Tibial artery (tissue), 4 donors: ENCODE measurements around the gene BANF1.

ENCODE experiments used
- DNase-seq, 2 donors: peaks; one replicate each; pipeline ENCODE4 v3.0.0-alpha.2; 2019
- H3K27ac ChIP-seq, 2 donors: fragments of 200-600 bp; sonication (generic) in 1 of 2; 1 replicate in 1 of 2; 2 replicates in 1 of 2; pipeline ENCODE4 v1.5.1; 2018 to 2019; ENCODE audit warnings: mild to moderate bottlenecking in 1 of 2
- H3K27me3 ChIP-seq, 2 donors: fragments of 200-600 bp; sonication (generic) in 1 of 2; one replicate each; pipeline versions ENCODE4 v1.5.1 to v1.6.0; 2016 to 2019
- H3K36me3 ChIP-seq, 3 donors: fragments of 200-600 bp; sonication (generic) in 2 of 3; one replicate each; pipeline ENCODE4 v1.5.1; 2016 to 2019; ENCODE audit warnings: mild to moderate bottlenecking in 2 of 3
- H3K4me1 ChIP-seq, 4 donors: fragments of 200-600 bp; sonication (generic) in 2 of 4; 1 replicate in 3 of 4; 2 replicates in 1 of 4; pipeline ENCODE4 v1.5.1; 2016 to 2019
- H3K4me3 ChIP-seq, 2 donors: fragments of 200-600 bp; sonication (generic) in 1 of 2; 1 replicate in 1 of 2; 2 replicates in 1 of 2; pipeline ENCODE4 v1.5.1; 2018 to 2019; ENCODE audit warnings: mild to moderate bottlenecking in 2 of 2
- H3K9me3 ChIP-seq, 3 donors: fragments of 200-600 bp; sonication (generic) in 1 of 3; one replicate each; pipeline ENCODE4 v1.5.1; 2016 to 2019
- intact Hi-C: fragments of 100-400 bp; cut with DNase I; formaldehyde crosslinking; loops from one replicate; pipeline ENCODE4 v1.15.0; 2023; ENCODE audit warnings: low total_unique reads
- TF ChIP-seq, protein P1 (sequence below), 2 experiments: fragments of 200-600 bp in 1 of 2; fragments of 450-650 bp in 1 of 2; IDR thresholded peaks; one replicate each; pipeline ENCODE4 v1.5.1; 2017 to 2019; ENCODE audit warnings: antibody characterized with exemption in 2 of 2, mild to moderate bottlenecking in 1 of 2, moderate library complexity in 1 of 2

Gene BANF1, protein sequence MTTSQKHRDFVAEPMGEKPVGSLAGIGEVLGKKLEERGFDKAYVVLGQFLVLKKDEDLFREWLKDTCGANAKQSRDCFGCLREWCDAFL

DNA sequence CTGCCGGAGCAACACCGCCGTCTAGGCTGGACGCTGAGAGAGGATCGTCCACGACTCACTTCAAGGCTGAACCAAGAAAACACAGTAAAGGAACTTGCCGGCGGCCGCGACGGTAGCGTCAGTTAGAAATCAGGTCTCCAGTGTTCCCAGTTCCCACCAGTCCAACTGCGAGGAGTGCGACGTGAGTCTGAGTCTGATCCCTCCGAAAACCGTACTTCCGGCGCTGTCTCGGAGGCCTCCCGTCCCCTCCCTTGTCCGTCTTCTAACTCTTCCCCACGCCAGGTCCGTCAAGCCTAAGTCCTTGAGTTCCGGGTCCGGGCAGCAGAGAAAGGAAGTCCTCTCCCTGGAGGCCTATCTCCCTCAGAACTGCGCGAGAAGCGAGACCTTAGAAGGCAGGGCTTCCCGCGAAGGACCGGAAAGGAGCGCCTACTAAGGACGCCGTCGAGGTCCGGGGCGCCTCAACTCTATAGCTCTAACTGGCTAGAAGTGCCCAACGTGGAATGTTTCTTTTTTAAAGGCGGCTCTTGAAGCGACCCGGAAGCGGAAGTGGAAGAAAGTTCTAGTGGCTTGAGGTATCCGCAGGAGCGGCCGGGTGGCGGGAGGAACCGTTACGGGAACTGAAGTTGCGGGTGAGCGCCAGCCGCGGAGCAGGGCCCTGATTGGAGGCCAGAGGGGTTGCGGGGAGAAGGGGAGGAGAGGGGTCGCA lies at the start of gene BANF1, which contains the start of gene EIF1AD:
Gene BANF1 (plus strand): TSS at position 562 of the 706 bp plus-strand sequence. CDS start 748 bp downstream, outside the sequence.
Gene EIF1AD (minus strand): TSS at position 216 of the 706 bp plus-strand sequence. CDS start 1,768 bp downstream, outside the sequence.
- H3K4me3 ChIP-seq, result peak within 1 kb of the TSS; percentile 83 to 84
- no peaks in the 10 kb centered on the region for H3K27me3 ChIP-seq
- TF ChIP-seq, protein P1, sequence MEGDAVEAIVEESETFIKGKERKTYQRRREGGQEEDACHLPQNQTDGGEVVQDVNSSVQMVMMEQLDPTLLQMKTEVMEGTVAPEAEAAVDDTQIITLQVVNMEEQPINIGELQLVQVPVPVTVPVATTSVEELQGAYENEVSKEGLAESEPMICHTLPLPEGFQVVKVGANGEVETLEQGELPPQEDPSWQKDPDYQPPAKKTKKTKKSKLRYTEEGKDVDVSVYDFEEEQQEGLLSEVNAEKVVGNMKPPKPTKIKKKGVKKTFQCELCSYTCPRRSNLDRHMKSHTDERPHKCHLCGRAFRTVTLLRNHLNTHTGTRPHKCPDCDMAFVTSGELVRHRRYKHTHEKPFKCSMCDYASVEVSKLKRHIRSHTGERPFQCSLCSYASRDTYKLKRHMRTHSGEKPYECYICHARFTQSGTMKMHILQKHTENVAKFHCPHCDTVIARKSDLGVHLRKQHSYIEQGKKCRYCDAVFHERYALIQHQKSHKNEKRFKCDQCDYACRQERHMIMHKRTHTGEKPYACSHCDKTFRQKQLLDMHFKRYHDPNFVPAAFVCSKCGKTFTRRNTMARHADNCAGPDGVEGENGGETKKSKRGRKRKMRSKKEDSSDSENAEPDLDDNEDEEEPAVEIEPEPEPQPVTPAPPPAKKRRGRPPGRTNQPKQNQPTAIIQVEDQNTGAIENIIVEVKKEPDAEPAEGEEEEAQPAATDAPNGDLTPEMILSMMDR (IDR thresholded peaks at IDR 0.05), result no peak
- peak; percentile 92 to 96 for DNase-seq
- peak within 1 kb of the TSS; percentile 87 to 93 for H3K27ac ChIP-seq
- peaks cover 38 to 65% (median 47%) of the 10 kb centered on the region in 3 donors for H3K36me3 ChIP-seq
- no peaks in the 10 kb centered on the region for H3K9me3 ChIP-seq
- peaks cover 0 to 33% (median 21%) of the 10 kb centered on the region in 4 donors for H3K4me1 ChIP-seq
- intact Hi-C loops, result loop anchor here (1.0 to 5.0 kb wide), 2 partner anchors 19 to 40 kb away; partner anchors contain the start of gene SART1

DNA sequence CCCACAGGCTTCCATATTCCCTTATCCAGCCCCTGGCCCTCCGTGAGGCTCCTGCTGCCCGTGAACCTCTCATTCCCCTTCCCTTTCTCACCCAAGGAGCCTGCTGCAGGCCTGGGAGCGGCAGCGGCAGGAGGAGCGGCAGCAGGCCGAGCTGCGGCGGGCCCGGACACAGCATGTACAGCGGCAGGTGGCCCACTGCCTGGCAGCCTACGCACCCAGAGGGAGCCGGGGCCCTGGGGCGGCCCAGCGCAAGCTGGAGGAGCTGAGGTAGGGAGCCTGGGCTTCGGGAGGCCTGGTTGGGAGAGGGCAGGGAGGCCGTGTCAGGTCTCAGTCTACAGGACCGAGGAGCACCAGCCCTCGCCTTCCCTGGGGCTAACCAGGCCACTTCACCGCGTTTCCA lies 48.8 kb upstream of the BANF1 start:
- no peaks in the 10 kb centered on the region for H3K4me1 ChIP-seq
- H3K36me3 ChIP-seq, result no peaks in the 10 kb centered on the region
- no peak overlapping the region for H3K4me3 ChIP-seq
- TF ChIP-seq, protein P1 (IDR thresholded peaks at IDR 0.05), result no peak
- peaks cover 0 to 31% of the 10 kb centered on the region in 2 donors for H3K27me3 ChIP-seq
- DNase-seq, result no peak
- intact Hi-C loops, result no loop called here
- H3K27ac ChIP-seq, result no peak overlapping the region
- no peaks in the 10 kb centered on the region for H3K9me3 ChIP-seq

DNA sequence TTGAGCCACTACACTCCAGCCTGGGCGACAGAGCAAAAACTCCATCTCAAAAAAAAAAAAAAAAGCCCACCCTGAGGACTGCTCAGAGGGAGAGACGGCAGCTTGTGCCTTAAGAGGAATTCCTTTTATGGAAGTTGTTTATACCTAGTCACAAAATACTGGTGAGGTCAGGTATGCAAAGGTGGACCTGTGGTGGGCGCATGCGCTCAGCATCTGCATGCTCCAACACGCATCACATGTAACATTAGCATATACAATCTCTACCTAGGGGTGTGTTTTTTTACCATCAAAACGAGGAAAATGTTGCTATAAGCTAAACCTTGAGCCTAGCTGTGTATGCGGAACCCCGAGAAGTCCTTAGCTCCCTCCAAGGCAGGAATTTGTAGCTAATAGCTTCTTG lies 47.5 kb upstream of the BANF1 start:
- intact Hi-C loops, result no loop called here
- DNase-seq, result no peak
- no peaks in the 10 kb centered on the region for H3K9me3 ChIP-seq
- no peak overlapping the region for H3K4me3 ChIP-seq
- peaks cover 0 to 36% of the 10 kb centered on the region in 2 donors for H3K27me3 ChIP-seq
- TF ChIP-seq, protein P1 (IDR thresholded peaks at IDR 0.05), result no peak
- H3K36me3 ChIP-seq, result no peaks in the 10 kb centered on the region
- H3K27ac ChIP-seq, result no peak overlapping the region
- H3K4me1 ChIP-seq, result no peaks in the 10 kb centered on the region

DNA sequence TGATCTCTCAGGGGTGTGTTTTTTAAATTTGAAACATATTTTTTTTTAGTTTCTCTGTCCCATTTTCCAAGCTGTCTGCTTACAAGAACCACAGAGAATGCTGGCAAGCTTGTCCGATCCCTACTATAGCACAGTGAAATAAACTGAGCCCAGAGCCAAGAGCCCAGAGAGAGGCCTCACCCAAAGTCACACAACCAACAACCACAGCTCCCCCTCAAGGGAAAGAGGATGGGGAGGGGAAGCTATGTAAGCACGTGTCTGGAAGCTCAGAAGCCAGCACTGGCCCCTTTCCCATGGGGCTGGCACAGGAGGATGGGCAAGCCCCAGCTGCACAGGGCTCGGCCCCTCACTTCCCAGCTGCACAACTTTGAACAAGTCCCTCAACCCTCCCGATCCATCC lies 44.0 kb upstream of the BANF1 start:
- H3K27me3 ChIP-seq, result peaks cover 0 to 33% of the 10 kb centered on the region in 2 donors
- no peak overlapping the region for H3K4me3 ChIP-seq
- no peak overlapping the region for H3K27ac ChIP-seq
- H3K4me1 ChIP-seq, result peaks cover 6 to 19% (median 18%) of the 10 kb centered on the region in 4 donors
- TF ChIP-seq, protein P1 (IDR thresholded peaks at IDR 0.05), result no peak
- DNase-seq, result no peak
- no peaks in the 10 kb centered on the region for H3K9me3 ChIP-seq
- H3K36me3 ChIP-seq, result no peaks in the 10 kb centered on the region
- intact Hi-C loops, result no loop called here

DNA sequence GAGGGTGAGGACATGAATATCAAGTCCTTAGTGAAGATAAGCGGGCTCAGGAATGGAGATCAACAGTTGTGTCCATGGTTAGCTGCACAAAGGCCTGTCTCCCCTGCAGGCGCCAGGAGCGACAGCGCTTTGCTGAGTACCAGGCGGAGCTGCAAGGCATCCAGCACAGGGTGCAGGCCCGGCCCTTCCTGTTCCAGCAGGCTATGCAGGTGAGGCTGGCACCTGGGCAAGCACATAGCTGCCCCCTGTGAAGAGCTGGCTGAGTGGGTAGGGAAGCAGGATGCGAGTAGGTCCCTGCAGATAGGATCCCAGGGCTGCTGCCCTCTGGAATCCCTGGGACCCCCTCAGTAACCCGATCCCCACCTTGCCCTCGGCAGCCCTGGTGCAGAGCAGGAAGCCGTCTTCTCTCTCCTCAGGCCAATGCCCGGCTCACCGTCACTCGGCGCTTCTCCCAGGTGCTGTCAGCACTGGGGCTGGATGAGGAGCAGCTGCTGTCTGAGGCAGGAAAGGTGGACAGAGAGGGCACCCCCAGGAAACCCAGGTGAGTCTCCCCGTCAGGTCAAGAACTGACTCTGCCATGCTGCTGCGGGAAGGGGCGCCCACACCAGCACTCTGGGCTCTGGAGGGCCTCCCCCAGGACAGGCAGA lies 43.4 kb upstream of the BANF1 start:
- no peak overlapping the region for H3K27ac ChIP-seq
- H3K9me3 ChIP-seq, result no peaks in the 10 kb centered on the region
- no peak for DNase-seq
- TF ChIP-seq, protein P1 (IDR thresholded peaks at IDR 0.05), result no peak
- H3K4me1 ChIP-seq, result peaks cover 6 to 25% (median 24%) of the 10 kb centered on the region in 4 donors
- intact Hi-C loops, result no loop called here
- peaks cover 0 to 2% (median 2%) of the 10 kb centered on the region in 3 donors for H3K36me3 ChIP-seq
- H3K27me3 ChIP-seq, result peaks cover 0 to 30% of the 10 kb centered on the region in 2 donors
- H3K4me3 ChIP-seq, result no peak overlapping the region
